HG03060 (cell line): ENCODE data around the gene C19orf38.

ENCODE experiments used
- ATAC-seq: cut with Tn5 transposase; IDR thresholded peaks from one replicate; pipeline ENCODE4 v1.9.1; 2021; ENCODE audit warnings: low read depth, moderate number of reproducible peaks; ENCODE audit not compliant: unreplicated experiment

C19orf38 gene

DNA sequence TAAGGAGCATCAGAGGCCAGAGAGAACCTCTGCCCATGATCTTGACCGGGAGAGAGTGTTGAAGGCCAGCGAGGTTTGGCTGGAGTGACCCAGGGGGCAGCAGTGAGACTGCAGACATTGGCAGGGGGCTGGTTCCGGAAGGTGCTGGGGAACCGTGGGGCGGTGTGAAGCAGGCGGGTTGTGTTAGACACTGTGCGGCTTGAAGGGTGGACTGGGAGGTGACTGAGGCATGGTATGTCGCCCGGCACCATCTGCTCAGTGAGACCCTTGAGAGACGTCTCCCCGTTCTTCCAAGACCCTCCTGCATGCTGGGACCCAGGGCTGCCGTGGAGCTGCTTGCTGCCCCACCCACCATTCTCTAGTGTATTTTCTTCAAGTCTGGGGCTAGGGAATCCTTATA, 47.7 kb downstream of the C19orf38 start:
- no peak for ATAC-seq

DNA sequence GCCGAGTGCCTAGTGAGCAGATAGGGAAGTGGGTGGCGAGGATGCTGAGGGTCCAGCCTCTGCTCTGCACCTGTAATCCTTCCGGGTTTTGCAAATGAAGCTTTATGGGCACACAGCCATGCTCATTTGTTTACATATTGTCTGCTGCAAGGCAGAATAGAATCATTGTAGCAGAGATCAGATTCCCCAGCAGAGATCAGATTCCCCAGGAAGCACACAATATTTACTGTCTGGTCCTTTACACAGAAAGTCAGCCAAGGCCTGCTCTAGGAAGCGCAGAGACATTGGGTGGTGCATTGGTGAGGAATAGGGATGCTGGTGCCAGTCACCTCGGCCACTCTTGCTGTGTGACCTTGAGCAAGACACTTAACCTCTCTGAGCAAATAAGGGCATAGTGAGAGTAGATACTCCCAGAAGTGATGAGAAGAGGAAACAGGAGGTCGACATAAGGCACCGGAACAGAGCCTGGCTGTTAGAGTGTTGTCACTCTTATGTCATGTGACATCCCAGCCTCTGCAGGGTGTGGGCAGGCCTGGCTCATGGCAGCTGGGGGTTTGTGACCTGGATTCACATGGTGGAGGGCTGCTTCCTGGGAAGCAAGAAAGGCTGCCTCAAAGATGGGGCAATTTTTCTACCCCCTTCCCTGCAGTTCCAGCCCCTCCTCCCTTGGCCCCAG, 48.8 kb downstream of the C19orf38 start:
- ATAC-seq, result no peak

DNA sequence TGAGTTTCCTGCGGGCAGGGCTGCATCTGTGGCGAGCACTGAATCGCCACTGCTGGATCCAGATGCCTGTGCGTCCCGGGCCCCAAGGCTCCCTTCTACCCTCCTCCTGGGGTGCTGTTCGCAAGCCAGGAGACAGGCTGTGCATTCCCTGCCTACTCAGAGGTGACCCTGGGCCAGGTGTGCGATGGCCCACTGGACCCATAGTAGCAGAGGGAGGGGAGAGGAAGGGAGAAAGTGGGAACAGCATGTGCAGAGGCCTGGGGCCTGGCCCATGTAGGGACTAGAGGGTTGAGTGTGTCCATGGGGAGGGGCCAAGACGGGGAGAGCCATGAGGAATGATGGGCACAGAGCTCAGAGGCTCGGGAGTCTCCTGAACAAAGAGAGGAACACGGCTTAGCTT, 50.4 kb downstream of the C19orf38 start:
- ATAC-seq, result no peak

DNA sequence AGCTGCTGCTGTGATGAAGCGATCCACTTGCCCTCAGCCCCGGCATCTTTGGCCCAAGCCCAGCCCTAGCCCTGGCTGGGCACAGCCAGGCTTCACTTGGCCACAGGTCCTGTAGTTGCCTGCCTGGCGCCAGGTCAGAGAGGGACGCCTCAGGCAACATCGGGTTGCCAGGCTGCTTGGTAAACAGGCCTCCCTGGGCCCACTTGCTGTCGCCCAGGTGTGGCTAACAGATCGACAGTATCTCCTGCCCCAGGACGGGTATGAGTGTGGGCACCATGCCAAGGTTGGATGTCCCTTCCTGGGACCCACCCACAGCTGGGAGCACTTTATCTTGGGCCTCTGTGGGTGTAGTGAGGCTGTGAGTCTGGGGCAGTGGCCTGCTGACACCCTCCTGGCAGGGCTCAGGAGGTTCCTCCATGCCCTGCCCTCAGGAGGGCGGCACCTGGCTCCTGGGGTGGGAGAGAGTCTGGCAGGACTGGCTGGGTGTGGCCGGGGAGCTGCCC, 51.0 kb downstream of the C19orf38 start:
- ATAC-seq, result no peak

DNA sequence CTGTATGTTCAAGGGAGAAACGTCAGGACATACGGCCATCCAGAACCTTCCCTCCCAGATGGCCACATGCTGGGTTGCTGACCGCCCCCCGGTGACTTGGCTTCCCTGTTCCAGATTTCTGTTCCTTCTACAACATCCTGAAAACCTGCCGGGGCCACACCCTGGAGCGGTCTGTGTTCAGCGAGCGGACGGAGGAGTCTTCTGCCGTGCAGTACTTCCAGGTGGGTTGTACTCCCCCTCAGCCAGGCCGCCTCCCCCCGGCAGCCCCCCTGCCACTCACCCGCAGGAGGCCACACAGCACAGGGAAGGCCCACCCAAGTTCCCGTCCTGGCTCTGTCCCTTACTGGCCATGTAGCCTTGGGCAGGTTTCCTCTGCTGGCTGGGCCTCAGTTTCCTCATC, 59.7 kb downstream of the C19orf38 start:
- ATAC-seq, result no peak

DNA sequence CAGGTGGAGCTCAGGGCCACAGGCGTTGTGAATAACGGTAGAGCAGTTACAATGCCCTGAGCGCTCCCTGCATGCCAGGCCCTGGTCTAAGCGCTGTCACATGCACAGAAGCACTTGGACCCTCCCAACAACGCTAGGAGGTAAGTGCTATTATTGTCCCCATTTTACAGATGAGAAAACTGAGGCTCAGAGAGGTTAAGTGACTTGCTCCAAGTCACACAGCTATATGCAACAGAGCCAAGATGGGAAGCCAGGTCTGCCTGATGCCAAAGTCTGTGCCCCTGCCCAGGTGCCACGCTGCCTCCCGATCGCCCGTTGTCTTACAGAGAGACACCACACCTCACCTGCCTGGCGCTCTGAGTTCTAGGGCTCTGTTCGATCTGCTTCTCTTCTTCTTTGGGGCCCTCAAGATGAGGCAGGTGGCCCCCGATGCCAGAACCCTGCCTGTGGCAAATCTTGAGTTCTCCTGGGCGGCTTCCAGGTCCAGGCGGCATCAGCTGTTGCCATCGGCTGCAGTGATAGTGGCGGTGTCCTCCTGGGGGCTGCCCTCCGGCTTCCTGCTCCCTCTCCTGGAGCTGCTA, 60.3 kb downstream of the C19orf38 start:
- ATAC-seq, result no peak

DNA sequence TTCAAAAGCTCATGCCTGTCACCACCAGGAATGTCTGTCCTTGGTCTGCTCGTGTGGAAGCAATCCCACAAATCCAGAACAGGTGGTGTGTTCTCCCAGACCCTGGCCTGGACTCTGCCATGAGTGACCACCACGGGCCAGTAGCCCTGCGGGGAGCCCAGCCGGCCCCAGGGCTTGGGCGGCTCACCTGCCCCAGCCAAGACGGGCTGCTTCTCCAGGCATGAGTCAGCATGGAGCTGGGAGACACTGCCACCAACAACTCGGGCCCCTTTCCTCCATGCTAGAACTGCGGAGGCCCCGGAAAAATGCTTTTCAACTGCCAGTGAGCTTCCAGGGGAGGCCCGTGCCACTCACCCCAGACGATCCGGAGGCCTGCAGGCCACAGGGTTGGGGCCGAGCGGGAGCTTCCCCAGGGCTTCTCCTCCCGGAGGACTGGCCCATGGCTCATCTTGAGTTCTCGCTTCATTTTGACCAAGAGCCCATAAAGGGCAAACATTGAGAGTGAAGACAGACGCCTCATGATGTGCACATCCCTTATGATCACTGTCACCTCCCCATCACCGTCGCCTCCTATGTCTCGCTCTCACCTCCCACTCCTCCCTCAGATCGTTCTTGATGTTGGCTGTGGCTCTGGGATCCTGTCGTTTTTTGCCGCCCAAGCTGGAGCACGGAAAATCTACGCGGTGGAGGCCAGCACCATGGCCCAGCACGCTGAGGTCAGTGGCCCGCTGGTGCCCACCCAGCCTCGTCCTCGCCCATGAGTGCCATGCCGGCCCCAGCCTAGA, 63.6 kb downstream of the C19orf38 start:
- no peak for ATAC-seq

DNA sequence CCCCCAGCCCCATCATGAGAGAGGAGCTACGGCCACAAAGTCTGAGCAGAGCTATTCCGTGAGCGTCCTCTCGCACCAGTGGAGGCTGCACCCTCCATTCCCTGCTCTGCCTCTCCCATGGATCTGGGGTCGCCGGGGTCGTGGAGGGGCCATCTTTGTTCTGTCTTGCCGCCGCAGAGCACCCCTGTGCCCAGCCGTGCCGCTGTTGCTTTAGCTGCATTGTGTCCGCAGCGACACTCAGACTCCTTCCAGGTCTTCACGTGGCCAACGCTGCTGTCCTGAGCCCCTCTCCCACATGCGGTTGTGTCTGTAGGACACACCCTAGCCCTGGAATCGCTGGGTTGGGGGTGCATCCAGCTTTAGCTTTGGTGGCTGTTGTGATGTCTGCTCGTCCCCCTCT, 64.4 kb downstream of the C19orf38 start:
- no peak for ATAC-seq

DNA sequence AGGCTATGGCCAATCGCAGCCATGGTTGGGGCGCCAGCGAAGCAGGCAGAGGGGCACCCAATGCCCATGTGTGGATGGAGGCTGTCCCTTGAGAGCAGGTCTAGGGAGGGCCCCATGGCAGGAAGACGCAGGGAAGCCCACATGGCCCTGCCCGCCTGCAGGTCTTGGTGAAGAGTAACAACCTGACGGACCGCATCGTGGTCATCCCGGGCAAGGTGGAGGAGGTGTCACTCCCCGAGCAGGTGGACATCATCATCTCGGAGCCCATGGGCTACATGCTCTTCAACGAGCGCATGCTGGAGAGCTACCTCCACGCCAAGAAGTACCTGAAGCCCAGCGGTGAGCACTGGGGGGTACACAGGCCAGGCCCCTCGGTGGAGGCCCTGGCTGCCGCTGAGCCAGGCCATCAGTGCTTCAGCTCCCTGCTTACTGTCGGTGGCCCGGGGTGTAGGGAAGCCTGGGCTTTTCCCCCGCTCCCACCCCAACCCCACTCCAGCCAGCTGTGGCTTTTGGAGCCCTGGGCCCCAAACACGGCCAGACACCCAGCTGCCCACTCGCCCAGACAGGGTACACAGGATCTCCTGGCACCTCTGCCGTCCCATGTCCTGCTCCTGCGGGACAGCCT, 65.6 kb downstream of the C19orf38 start:
- no peak for ATAC-seq

DNA sequence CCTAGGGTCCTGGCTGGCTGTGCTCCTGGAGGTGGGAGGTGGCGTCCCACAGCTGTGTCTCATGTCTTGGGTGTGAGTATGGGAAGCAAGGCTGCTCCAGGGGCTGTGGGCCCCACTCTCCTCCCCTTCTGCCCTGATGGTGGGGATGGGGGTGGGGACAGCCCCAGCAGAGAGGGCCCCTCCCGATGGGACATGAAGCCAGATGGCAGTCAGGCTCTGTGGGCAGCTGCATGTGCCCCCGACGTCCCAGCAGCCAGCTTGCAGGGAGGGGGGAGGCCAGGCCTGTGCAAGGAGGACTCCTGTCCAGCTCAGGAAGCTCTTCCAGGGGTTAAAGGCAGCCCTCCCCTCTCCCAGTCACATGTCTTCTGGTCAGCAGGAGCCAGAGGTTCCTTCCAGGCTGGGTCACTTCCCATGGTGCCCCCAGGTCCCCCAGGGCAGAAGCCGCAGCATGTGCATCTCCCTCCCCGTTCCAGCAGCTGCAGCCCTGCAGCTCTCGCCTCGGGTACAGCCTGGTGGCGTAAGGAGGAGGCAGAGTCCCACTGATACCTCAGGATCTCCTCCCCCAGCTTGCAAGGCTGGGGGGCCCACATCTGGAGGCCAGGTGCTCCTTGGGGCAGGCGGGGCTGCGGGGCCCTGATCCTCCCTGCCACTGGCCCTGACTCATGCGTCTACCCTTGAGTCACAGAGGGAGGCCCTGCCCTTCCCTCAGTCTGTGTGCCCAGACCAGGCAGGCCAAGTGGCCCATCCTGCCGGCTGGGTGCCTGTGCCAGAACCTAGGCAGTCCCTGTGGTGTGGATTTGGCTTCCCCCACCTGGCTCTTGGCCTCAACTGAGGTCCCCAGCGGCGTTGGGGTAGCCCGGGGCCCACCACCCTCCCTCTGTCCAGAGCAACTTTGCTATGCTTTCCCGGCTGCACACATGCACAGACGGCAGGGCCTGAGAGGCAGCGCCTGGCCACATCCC, 67.2 kb downstream of the C19orf38 start:
- ATAC-seq, result no peak

DNA sequence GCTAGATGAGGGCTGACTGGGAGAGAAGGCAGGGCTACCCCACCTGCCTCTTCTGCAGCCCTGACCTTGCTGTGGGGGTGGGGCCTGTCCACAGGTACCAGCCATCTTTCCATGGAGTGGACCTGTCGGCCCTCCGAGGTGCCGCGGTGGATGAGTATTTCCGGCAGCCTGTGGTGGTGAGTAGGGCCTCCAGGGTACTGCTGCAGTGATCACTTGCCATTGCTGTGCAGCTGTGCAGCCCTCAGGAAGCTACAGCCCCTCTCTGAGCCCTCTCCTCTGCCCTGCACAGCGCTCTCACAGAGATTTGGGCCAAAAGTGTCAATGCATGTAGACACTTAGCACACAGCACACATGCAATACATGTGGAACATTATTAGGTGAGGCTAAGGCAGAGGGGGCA, 68.4 kb downstream of the C19orf38 start:
- no peak for ATAC-seq

DNA sequence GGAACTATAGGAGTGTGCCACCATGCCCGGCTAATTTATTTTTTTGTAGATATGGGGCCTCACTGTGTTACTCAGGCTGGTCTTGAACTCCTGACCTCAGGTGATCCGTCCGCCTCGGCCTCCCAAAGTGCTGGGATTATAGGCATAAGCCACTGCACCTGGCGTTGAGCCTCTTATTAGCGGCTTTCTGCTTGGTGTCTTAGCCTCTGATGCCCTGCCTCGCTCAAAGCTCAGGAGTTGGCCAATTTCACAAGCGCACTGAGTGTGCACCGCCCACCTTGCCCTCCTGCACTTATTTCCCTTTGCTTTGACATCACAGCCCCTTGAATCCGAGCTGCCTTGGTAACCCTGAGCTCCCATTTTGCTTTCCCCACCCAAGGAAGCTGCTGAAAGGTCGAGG, 70.1 kb downstream of the C19orf38 start:
- no peak for ATAC-seq
